ENCODE data around the gene SLC22A6. TPM values are rescaled to one million over a fixed set of nuclear protein-coding genes. Genes with fewer than 3 reads are reported as not detected.

The SLC22A6 gene
- total RNA-seq, 1 donor from 2014 or later = not detected

GRCh38 chr11:62933750-62934495 is 50.8 kb downstream of the SLC22A6 start:
- DNase-seq (ENCODE audit: low spot score) (no peak), ATAC-seq (peak; percentile 53)

DNA sequence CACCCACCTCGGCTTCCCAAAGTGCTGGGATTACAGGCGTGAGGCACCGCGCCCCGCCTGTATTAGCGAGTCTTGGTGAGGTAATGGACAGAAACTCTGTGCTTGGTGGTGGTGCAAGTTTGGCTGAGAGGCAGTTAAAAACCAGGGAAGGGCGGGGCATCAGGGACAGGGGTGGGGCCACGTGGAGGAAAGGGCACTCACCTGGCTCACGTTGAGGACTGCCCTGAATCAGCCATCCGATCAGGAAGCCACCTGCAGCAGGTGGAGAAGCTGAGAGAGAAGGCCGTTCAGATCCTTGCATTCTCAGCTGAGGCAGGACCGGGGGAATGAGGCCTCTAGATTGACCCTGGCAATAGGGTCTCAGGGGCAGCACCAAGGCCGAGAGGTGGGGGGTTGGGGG is 51.5 kb downstream of the SLC22A6 start:
- ATAC-seq (no peak), DNase-seq (ENCODE audit: low spot score) (no peak)

GRCh38 chr11:62931499-62932278 is 53.1 kb downstream of the SLC22A6 start:
- ATAC-seq (no peak), DNase-seq (ENCODE audit: low spot score) (no peak)

DNA sequence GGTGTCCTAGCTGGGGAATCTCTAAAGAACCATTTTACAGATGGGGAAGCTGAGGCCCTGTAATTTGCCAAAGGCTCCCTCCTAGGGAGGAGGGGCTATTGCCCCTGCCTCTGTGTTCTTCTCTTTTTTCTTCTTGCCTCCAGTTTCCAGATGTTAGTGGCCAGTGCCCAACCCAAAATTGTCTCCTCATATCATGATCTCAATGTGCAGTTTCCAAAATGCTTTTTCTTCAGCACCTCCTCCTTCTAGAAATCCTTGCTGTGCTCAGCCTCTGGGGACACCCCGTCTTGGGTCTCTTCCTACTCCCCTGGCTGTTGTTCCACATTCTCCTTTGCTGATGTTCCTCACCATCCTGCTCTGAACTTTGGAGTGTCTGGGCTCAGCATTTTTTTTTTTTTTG is 54.1 kb downstream of the SLC22A6 start:
- ATAC-seq (no peak), DNase-seq (ENCODE audit: low spot score) (no peak)

DNA sequence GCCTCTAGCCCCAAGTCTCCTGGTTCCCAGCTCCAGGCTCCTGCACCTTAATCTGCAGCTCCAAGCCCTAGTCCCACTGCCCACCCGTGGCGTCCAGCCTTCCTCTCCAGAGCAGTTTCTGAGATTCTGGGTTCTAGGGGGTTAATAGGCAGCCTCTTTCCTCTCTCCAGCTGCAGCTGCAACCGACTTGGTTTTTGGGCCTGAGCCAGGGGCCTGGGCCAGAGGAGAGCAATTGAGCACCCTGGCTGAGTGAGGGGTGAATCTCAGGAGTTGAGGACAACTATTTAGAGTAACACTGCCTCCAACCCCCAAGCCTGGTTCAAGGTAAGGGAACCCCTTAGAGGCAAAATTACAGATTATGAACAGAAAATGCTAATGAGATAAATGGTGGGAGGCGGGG is 54.6 kb downstream of the SLC22A6 start:
- DNase-seq (ENCODE audit: low spot score) = no peak
- no peak for ATAC-seq

- ATAC-seq (no peak), DNase-seq (ENCODE audit: low spot score) (no peak)
Measured at GRCh38 chr11:62928011-62928410, 56.8 kb downstream of the SLC22A6 start.

DNA sequence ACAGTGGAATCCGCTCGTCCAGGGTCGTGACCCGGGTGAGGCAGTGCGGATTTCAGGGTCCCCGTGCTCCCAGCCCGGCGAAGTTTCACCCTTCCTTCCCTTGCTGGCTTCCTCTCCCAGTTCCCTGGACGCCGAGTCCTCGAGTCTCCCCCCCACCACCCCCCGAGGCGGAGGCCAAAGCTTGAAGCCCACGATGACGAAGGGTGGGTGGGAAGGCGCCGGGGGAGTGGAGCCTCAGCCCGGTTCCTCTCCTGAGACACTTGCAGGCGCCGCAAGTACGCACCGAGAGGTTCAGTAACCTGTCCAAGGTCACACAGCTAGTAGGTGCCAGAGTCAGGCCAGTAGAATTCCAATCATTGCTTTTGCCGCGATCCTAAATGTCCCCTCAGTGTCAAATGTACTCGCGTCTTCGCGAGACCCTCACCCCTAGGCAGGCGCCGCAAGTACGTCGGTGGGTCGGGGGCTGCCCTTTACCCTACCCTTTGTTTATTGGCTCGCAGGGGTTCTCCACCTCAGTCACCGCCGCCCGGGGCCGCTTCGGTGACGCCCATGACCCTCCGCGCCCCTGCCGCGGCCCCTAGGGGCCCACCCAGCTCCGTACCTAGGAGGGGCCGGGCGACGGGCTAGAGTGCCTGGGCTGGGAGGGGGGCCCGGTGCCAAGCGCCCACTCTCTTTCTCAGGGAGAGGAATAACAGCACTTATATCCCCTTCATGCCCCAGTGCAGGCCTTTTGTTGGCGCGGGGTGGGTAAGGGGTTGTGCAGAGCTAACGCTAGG is 57.9 kb downstream of the SLC22A6 start:
- DNase-seq (ENCODE audit: low spot score) (no peak), ATAC-seq (no peak)

Other genes starting within 250 kb of the SLC22A6 start
- gene ZBTB3, start 230.8 kb downstream of the SLC22A6 start, total RNA-seq = 5.5 TPM
- gene POLR2G, start 223.4 kb downstream of the SLC22A6 start, total RNA-seq = 22.7 TPM
- gene TAF6L, start 213.6 kb downstream of the SLC22A6 start, total RNA-seq = 22.9 TPM
- gene TMEM179B, start 197.6 kb downstream of the SLC22A6 start, total RNA-seq = 27.5 TPM
- 7.6 TPM for gene TMEM223, start 193.0 kb downstream of the SLC22A6 start, total RNA-seq
- gene NXF1, start 179.5 kb downstream of the SLC22A6 start, total RNA-seq = 42.8 TPM
- 23.8 TPM for gene STX5, start 152.9 kb downstream of the SLC22A6 start, total RNA-seq
- not detected for gene TEX54, start 152.1 kb downstream of the SLC22A6 start, total RNA-seq
- gene WDR74, start 145.4 kb downstream of the SLC22A6 start, total RNA-seq = 20.5 TPM
- gene SLC3A2, start 104.1 kb downstream of the SLC22A6 start, total RNA-seq = 64.8 TPM
- gene CHRM1, start 63.6 kb downstream of the SLC22A6 start, total RNA-seq = not detected
- gene SLC22A8, start 30.9 kb upstream of the SLC22A6 start, total RNA-seq = not detected
- gene SLC22A24, start 159.3 kb upstream of the SLC22A6 start, total RNA-seq = 0.18 TPM

Measured in left lobe of liver (tissue), 2 donors.